GM21786 (cell line): ENCODE results near the gene CCR2.
A peak's percentile ranks its signal among the peaks of the same experiment; 100 is the strongest.

Experiments used
- ATAC-seq: cut with Tn5 transposase; IDR thresholded peaks from one replicate; pipeline ENCODE4 v1.9.1; 2021; ENCODE audit not compliant: unreplicated experiment

CCR2 gene

DNA sequence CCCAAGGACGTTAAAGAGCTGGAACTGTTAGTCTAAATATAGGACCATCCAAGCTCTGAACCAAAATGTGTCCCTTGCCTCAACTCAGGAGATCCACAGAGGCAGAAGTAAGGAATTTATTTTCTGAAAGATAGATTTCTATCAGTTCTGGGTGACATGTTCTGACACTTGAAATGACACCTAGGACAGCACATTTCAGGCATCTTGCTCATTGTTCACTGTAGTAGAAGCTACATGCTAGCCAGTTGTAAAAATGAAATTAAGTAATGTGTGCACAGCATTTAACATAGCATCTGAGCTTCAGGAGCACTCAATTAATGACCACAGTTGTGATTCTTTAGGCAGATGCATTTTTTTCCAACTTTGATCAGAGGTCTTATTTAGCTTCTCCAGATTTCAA lies 567 bp downstream of the CCR2 start:
- ATAC-seq = no peak

GRCh38 chr3:46354984-46355383 lies 1.1 kb downstream of the CCR2 start:
- no peak for ATAC-seq

GRCh38 chr3:46356276-46356675 lies 2.4 kb downstream of the CCR2 start:
- ATAC-seq = no peak

DNA sequence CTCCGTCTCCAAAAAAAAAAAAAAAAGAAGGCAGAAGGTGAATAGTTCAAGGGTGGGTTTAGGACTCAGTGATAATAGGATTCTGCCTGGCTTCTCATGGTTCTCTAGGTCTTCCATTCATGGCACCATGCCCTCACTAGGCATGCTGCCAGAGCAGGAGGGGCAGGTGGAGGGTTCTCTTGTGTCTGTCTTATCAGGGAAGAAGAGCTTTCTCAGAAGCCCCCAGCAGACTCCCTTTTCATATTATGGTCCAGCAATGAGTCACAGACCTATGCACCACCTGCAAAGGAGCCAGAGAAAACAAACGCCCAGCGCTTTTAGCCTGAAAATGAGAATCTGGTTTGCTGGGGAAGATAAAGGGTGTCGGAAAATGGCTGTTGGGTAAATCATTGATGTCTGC lies 3.0 kb downstream of the CCR2 start:
- no peak for ATAC-seq

GRCh38 chr3:46358466-46358865 lies 4.6 kb downstream of the CCR2 start:
- no peak for ATAC-seq

DNA sequence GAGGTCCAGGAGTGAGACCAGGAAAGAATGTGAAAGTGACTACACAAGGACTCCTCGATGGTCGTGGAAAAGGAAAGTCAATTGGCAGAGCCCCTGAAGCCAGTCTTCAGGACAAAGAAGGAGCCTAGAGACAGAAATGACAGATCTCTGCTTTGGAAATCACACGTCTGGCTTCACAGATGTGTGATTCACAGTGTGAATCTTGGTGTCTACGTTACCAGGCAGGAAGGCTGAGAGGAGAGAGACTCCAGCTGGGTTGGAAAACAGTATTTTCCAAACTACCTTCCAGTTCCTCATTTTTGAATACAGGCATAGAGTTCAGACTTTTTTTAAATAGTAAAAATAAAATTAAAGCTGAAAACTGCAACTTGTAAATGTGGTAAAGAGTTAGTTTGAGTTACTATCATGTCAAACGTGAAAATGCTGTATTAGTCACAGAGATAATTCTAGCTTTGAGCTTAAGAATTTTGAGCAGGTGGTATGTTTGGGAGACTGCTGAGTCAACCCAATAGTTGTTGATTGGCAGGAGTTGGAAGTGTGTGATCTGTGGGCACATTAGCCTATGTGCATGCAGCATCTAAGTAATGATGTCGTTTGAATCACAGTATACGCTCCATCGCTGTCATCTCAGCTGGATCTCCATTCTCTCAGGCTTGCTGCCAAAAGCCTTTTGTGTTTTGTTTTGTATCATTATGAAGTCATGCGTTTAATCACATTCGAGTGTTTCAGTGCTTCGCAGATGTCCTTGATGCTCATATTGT lies 6.0 kb downstream of the CCR2 start:
- ATAC-seq = peak; percentile 53

- no peak for ATAC-seq
Observed at GRCh38 chr3:46360907-46361306, 7.0 kb downstream of the CCR2 start.

- no peak for ATAC-seq
Observed at GRCh38 chr3:46361408-46362283, 7.7 kb downstream of the CCR2 start.

- no peak for ATAC-seq
Observed at GRCh38 chr3:46365041-46365440, 11.1 kb downstream of the CCR2 start.

- no peak for ATAC-seq
Observed at GRCh38 chr3:46365737-46366524, 12.0 kb downstream of the CCR2 start.

DNA sequence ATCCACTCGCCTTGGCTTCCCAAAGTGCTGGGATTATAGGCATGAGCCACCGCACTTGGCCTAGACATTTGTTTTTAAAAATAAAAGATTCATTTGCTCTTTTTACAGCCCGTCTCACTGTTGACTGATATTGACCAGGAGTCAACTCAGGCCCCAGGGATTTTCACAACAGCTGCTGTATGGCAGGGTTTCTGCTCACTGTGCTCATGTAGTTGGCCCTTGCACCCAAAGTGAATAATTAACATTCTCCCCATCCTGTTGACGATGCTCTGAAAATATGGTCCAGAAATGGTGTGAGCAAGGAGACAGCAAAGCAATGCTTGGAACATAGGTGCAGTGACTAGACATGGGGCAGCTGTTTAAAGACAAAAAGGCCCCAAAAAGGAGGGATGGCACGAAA lies 13.9 kb downstream of the CCR2 start:
- ATAC-seq = no peak

DNA sequence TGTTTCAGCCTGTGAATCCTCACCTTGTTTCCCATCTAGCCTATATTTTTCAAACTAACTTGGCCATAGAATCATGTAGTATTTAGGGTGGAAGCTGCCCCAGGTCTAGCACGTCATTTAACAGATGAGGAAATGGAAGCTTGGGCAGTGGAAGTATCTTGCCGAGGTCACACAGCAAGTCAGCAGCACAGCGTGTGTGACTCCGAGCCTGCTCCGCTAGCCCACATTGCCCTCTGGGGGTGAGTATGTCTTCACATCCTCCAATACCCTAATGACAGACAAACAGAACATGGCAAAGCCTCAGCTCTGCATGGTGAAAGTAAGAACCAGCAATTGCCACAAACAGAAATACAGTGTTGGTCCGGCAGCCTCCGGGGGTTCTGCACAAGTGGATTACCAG lies 14.7 kb downstream of the CCR2 start:
- peak; percentile 61 for ATAC-seq

DNA sequence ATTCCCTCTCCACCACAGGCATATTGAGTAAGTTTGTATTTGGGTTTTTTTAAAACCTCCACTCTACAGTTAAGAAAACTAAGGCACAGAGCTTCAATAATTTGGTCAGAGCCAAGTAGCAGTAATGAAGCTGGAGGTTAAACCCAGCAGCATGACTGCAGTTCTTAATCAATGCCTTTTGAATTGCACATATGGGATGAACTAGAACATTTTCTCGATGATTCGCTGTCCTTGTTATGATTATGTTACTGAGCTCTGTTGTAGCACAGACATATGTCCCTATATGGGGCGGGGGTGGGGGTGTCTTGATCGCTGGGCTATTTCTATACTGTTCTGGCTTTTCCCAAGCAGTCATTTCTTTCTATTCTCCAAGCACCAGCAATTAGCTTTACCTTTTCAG lies 15.2 kb downstream of the CCR2 start:
- no peak for ATAC-seq

- ATAC-seq = no peak
Observed at GRCh38 chr3:46369675-46370132, 15.8 kb downstream of the CCR2 start.

GRCh38 chr3:46370839-46371518 lies 17.1 kb downstream of the CCR2 start, which contains the start of gene CCR5:
Gene CCR5, plus strand, starts transcription at chr3:46370946. Its CDS starts 1,957 bp downstream, at chr3:46372903.
- no peak for ATAC-seq

GRCh38 chr3:46371519-46372340 lies 17.8 kb downstream of the CCR2 start:
- no peak for ATAC-seq

- no peak for ATAC-seq
Observed at GRCh38 chr3:46372492-46373359, 18.8 kb downstream of the CCR2 start.

DNA sequence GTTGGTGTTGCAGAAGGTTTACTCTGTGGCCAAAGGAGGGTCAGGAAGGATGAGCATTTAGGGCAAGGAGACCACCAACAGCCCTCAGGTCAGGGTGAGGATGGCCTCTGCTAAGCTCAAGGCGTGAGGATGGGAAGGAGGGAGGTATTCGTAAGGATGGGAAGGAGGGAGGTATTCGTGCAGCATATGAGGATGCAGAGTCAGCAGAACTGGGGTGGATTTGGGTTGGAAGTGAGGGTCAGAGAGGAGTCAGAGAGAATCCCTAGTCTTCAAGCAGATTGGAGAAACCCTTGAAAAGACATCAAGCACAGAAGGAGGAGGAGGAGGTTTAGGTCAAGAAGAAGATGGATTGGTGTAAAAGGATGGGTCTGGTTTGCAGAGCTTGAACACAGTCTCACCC lies 20.8 kb downstream of the CCR2 start:
- no peak for ATAC-seq

GRCh38 chr3:46375218-46375617 lies 21.3 kb downstream of the CCR2 start:
- no peak for ATAC-seq
